HG03139 (cell line): ENCODE results near the gene ITM2B.
"Not testable (repeated sequence)": the region's sequence is repeated elsewhere in the genome, so short reads cannot be mapped to it uniquely, and the experiment has no call there.

Source experiments
- ATAC-seq: cut with Tn5 transposase; IDR thresholded peaks from one replicate; pipeline ENCODE4 v1.9.1; 2021; ENCODE audit not compliant: unreplicated experiment

ITM2B gene

GRCh38 chr13:48233046-48233888 lies at the start of gene ITM2B:
TSS of gene ITM2B (plus strand) at chr13:48233206. CDS start at chr13:48233361, 155 bp downstream.
- ATAC-seq: peak; percentile 47

- no peak for ATAC-seq
These were observed 48.7 kb upstream of the ITM2B start for GRCh38 chr13:48184260-48184659.

- ATAC-seq: no peak
These were observed 48.0 kb upstream of the ITM2B start for GRCh38 chr13:48185018-48185417.

GRCh38 chr13:48186722-48187121 lies 46.3 kb upstream of the ITM2B start:
- ATAC-seq: no peak

GRCh38 chr13:48188131-48188530 lies 44.9 kb upstream of the ITM2B start:
- no peak for ATAC-seq

- ATAC-seq: no peak
These were observed 44.4 kb upstream of the ITM2B start for GRCh38 chr13:48188601-48189000.

- no peak for ATAC-seq
These were observed 43.8 kb upstream of the ITM2B start for GRCh38 chr13:48189171-48189570.

- ATAC-seq: no peak
These were observed 40.5 kb upstream of the ITM2B start for GRCh38 chr13:48192411-48192935.

GRCh38 chr13:48194379-48194754 lies 38.6 kb upstream of the ITM2B start:
- peak; percentile 61 for ATAC-seq

- no peak for ATAC-seq
These were observed 33.5 kb upstream of the ITM2B start for GRCh38 chr13:48199404-48199946.

- no peak for ATAC-seq
These were observed 32.0 kb upstream of the ITM2B start for GRCh38 chr13:48201044-48201443.

- not testable (repeated sequence) for ATAC-seq
These were observed 25.8 kb upstream of the ITM2B start for GRCh38 chr13:48207207-48207606.

GRCh38 chr13:48210178-48210577 lies 22.8 kb upstream of the ITM2B start:
- ATAC-seq: no peak

GRCh38 chr13:48214519-48215121 lies 18.4 kb upstream of the ITM2B start:
- ATAC-seq: no peak

- not testable (repeated sequence) for ATAC-seq
These were observed 17.3 kb upstream of the ITM2B start for GRCh38 chr13:48215511-48216203.

- no peak for ATAC-seq
These were observed 16.7 kb upstream of the ITM2B start for GRCh38 chr13:48216204-48216711.

GRCh38 chr13:48220592-48220980 lies 12.4 kb upstream of the ITM2B start:
- no peak for ATAC-seq

- no peak for ATAC-seq
These were observed 11.9 kb upstream of the ITM2B start for GRCh38 chr13:48220981-48221685.

GRCh38 chr13:48221686-48222187 lies 11.3 kb upstream of the ITM2B start:
- ATAC-seq: no peak
